GM19438 (cell line): Measurements from ENCODE around the gene VCP.
"Not testable (repeated sequence)": the region's sequence is repeated elsewhere in the genome, so short reads cannot be mapped to it uniquely, and the experiment has no call there.

Source experiments
- ATAC-seq: cut with Tn5 transposase; IDR thresholded peaks from one replicate; pipeline ENCODE4 v1.9.1; 2021; ENCODE audit warnings: low read depth; ENCODE audit not compliant: unreplicated experiment

The VCP gene

GRCh38 chr9:35027374-35027773, 45.1 kb downstream of the VCP start:
- ATAC-seq: no peak

DNA sequence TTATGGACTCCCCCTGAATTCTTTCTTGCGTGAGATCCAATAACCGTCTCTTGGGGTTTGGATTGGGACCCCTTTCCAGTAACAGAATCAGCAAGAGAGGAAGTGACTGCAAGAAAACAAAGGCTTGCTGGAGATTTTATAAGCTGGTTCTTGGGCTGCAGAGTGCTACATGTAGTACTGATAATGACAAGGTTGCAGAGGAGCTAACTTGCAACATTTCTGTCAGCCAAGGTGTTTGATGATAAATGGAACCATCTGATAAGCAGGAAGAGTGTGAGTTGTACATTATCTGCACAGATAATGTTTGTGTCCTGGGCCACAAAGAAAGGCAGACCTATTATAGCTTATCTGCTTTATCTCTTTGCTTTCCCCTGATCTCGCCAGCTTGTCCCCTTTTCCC, 45.8 kb downstream of the VCP start:
- ATAC-seq: no peak

- not testable (repeated sequence) for ATAC-seq
Measured at GRCh38 chr9:35023443-35023842, 49.0 kb downstream of the VCP start.

DNA sequence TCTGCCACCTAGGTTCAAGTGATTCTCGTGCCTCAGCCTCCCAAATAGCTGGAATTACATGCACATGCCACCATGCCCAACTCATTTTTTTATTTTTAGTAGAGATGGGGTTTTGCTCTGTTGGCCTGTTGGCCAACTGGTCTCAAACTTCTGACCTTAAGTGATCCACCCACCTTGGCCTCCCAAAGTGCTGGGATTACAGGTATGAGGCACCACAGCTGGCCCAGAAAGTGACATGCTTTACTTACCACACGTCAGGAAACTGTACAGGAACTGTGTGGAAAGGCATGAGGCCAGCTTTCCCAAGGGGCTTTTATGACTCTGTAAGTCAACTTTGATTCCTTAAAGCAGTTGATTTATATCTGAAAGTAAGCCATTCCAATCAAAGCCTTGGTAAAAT, 57.9 kb downstream of the VCP start:
- no peak for ATAC-seq

GRCh38 chr9:35010351-35010958, 62.0 kb downstream of the VCP start:
- no peak for ATAC-seq
